Measurements from ENCODE around the gene FAM174C.
"Not testable (repeated sequence)": the region's sequence is repeated elsewhere in the genome, so short reads cannot be mapped to it uniquely, and the experiment has no call there.

Gene FAM174C

DNA sequence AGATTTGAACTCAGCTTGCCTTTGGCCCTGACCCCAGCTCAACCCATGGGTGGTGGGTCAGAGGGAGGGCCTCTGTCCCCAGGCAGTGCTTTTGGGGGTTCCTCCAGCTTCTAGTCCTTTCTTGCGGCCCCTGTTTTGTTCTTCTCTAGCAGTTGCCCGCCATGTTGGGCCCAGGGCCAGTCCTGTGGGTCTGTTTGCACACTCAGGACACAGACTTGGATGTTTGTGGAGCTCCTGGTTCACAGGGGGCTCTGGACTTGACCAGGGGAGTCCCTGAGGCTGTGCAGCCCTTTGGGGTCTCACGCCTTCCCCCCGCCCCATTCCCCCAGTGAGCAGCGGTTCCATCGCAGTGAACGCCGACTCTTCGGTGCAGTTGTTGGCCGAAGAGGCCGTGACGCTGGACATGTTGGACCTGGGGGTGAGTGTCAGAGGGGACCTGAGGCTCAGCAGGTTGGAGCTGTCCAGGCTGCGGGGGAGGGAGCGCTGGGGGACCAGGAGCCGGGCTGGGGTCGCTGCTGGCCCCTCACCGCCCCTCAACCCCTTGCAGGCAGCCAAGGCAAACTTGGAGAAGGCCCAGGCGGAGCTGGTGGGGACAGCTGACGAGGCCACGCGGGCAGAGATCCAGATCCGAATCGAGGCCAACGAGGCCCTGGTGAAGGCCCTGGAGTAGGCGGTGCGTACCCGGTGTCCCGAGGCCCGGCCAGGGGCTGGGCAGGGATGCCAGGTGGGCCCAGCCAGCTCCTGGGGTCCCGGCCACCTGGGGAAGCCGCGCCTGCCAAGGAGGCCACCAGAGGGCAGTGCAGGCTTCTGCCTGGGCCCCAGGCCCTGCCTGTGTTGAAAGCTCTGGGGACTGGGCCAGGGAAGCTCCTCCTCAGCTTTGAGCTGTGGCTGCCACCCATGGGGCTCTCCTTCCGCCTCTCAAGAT is 31.3 kb upstream of the FAM174C start:
- TF ChIP-seq, protein P1, sequence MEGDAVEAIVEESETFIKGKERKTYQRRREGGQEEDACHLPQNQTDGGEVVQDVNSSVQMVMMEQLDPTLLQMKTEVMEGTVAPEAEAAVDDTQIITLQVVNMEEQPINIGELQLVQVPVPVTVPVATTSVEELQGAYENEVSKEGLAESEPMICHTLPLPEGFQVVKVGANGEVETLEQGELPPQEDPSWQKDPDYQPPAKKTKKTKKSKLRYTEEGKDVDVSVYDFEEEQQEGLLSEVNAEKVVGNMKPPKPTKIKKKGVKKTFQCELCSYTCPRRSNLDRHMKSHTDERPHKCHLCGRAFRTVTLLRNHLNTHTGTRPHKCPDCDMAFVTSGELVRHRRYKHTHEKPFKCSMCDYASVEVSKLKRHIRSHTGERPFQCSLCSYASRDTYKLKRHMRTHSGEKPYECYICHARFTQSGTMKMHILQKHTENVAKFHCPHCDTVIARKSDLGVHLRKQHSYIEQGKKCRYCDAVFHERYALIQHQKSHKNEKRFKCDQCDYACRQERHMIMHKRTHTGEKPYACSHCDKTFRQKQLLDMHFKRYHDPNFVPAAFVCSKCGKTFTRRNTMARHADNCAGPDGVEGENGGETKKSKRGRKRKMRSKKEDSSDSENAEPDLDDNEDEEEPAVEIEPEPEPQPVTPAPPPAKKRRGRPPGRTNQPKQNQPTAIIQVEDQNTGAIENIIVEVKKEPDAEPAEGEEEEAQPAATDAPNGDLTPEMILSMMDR (IDR thresholded peaks at IDR 0.05; ENCODE audit: control insufficient read depth, extremely low read depth, insufficient read depth): peak; percentile 85
- no peak for DNase-seq (ENCODE audit: low read depth)
- H3K4me3 ChIP-seq (ENCODE audit: low read depth, low read length): peak overlapping the region; percentile 41

DNA sequence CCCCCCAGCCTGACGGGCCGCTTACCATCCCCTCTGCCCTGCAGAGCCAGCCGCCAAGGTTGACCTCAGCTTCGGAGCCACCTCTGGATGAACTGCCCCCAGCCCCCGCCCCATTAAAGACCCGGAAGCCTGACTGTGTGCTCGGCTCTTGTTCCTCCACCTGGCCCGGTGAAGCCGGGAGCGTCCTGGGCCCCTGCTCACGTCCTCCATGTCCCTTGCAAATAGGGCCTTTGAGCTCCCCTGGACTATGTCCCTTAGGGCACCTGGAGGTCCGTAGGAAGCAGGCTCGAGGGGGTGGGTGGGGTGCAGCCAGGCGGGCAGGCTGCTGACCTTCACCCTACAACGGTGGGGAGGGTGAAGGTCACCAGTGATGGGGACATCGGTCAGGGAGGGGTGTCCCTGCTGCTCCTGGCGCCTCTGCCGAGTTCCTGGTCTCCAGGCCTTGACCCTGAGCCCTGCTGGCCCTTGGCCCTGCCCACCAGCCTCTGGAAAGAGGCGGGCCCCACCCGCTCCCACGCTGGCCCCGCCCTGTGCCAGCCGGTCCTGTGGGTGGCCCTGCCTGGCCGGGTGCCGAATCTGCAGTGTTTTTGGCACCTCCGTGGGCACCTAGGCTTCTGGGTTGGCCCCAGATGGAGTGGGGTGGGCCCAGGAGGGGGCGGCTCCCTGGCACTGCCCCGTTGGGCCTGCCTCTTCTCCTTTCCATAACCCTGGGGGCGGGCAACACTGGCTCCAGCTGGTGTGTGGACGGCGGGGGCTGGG is 30.5 kb upstream of the FAM174C start:
- no peak for DNase-seq (ENCODE audit: low read depth)
- TF ChIP-seq, protein P1 (IDR thresholded peaks at IDR 0.05; ENCODE audit: control insufficient read depth, extremely low read depth, insufficient read depth): no peak
- H3K4me3 ChIP-seq (ENCODE audit: low read depth, low read length): peak overlapping the region; percentile 41

DNA sequence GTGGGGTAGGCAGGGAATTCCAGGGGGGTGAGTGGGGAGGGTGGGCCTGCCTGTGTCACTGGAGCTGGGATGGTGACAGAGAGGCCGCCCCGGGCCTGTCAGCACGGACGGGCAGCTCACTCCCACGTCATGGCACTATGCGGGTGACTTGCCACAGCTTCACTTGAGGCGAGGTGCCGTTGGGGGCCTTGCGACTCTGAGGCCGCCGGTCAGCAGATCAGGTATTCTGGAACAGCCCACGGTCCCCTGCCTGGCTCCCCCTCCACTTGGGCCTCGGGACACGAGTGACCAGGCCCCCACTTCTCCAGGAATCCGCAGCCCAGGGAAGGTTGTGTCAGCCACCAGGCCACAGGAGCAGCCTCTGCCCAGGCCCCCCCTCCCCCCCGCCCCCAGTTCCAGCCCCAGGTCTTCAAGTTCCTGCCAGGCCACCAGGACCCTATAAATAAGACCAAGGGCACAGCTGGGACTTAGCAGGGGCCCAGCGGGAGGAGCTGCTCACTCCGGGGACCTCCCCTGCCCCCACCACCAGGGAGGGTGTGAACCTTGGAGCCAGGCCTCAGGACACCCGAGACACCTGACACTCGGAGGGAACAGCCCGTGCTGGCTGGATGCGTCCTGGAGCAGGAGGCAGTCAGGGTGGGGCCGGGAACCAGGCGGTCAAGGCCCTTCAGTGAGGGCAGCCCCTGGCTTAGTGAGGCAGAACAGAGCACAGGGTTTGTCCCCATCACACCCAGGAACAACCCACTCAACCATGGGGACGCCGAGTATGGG is 29.7 kb upstream of the FAM174C start:
- H3K4me3 ChIP-seq (ENCODE audit: low read depth, low read length): no peak overlapping the region
- no peak for DNase-seq (ENCODE audit: low read depth)
- TF ChIP-seq, protein P1 (IDR thresholded peaks at IDR 0.05; ENCODE audit: control insufficient read depth, extremely low read depth, insufficient read depth): no peak

DNA sequence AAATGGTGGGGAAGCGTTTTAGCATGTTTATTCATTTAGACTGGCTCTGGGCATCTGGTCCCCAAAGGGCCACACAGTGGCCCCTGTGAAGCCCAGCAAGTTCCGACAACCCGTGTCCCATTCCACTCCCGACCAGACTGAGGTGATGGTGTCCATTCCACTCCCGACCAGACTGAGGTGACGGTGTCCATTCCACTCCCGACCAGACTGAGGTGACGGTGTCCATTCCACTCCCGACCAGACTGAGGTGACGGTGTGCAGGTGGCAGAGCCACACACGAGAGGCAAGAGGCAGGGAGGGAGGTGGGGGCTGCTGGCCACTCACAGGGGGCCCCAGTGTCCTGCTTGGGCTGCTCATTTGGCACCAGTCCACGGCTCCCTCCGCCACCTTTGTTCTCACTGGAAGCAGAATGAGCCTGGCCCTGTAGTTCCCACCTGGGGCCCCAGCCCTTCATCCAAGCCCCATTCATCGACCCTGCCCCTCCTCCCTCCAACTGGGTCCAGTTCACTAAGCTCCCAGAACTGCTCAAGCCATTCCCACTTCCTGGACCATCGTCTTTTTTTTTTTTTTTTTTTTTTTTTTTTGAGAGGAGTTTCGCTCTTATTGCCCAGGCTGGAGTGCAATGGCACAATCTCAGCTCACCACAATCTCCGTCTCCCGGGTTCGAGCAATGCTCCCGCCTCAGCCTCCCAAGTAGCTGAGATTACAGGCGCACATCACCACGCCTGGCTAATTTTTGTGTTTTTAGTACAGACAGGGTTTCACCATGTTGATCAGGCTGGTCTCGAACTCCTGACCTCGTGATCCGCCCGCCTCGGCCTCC is 28.9 kb upstream of the FAM174C start:
- not testable (repeated sequence) for DNase-seq (ENCODE audit: low read depth); H3K4me3 ChIP-seq (ENCODE audit: low read depth, low read length)

DNA sequence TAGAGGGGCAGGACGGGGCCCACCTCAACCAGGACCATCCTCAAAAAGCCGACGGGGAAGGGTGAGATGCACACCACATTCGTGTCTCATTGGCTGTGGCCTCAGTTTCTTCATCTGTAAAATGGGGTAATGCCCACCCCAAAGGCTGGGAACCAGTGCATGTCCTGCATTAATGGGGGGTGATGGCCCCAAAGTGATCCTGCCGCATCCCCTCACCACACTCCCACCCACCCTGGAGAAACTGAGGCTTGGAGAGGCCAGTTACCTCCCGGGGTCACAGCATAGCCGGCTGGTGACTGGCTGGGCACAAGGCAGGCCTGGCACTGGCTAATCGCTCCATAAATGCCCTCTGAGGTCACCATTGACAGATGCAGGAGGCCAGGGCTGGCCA is 27.6 kb upstream of the FAM174C start:
- peak overlapping the region; percentile 66 for H3K4me3 ChIP-seq (ENCODE audit: low read depth, low read length)
- TF ChIP-seq, protein P1 (IDR thresholded peaks at IDR 0.05; ENCODE audit: control insufficient read depth, extremely low read depth, insufficient read depth): no peak
- DNase-seq (ENCODE audit: low read depth): no peak

DNA sequence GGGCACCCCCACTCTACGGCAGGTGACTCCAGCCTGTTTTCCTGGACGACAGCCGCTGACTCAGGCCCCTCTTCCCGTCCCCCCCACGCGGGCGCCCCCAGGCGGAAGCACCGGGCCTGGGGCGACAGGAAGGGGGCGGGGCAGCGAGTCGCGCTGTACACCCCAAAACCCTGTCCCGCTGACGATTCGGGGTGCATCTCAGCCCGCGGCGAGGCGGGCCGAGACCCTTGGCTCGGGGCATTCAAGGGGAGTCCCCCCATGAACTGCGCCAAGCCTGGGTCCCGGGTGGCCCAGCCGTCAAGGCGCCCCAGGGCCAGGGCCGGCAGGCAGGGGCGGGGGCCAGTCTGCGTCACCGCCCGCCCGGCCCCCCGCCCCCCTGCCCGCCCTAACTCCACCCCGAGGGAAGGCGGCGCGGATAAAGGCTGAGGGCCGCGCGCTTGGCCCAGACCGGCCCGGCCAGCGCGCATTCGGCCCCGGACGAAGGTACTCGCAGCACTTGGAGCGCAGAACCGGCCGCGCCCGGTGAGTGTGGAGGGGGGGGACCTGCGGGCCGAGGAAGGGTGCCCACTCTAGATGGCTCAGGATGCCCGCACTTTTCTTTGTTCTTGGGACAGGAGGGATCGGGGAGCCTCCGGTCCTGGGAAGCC is 27.1 kb upstream of the FAM174C start, which contains the start of gene MIDN:
Gene MIDN, plus strand, starts transcription at position 445 of the 647 bp plus-strand sequence. CDS start 1,714 bp downstream, outside the sequence.
- TF ChIP-seq, protein P1 (IDR thresholded peaks at IDR 0.05; ENCODE audit: control insufficient read depth, extremely low read depth, insufficient read depth): 0 out of 2 replicates have a peak, but pooled peaks have one; percentile 26
- H3K4me3 ChIP-seq (ENCODE audit: low read depth, low read length): peak within 1 kb of the TSS; percentile 66
- no peak for DNase-seq (ENCODE audit: low read depth)
